ENCODE measurements around the gene PHLPP1. TPM values are rescaled to one million over a fixed set of nuclear protein-coding genes. Genes with fewer than 3 reads are reported as not detected.

The PHLPP1 gene
- total RNA-seq, 2 donors from 2014 or later, result 8.6 to 20.8 TPM

GRCh38 chr18:62777814-62778213 is 62.5 kb downstream of the PHLPP1 start:
- intact Hi-C loops (cut with DNase I), result no loop called here
- Histone ChIP-seq H3K36me3 (replicated peaks in 1 of 2; ENCODE audit: insufficient read depth in 1 of 2, low read depth in 2 of 2) (no peaks in the 10 kb centered on the region), H3K9me3 (no peaks in the 10 kb centered on the region), H3K4me3 (no peak overlapping the region), H3K4me1 (peaks cover 16% of the 10 kb centered on the region), H3K27me3 (no peaks in the 10 kb centered on the region), H3K27ac (no peak overlapping the region)
- WGBS, 2 donors, result 93% methylated on average over 1 of the region's 1 CpG
- no peak for ATAC-seq
- TF ChIP-seq POLR2A (IDR thresholded peaks at IDR 0.05) (no peak), CTCF (IDR thresholded peaks at IDR 0.05) (no peak)
- no peak for DNase-seq

GRCh38 chr18:62778976-62779869 is 63.9 kb downstream of the PHLPP1 start:
- ATAC-seq, result no peak

GRCh38 chr18:62781262-62781661 is 65.9 kb downstream of the PHLPP1 start:
- Histone ChIP-seq H3K27ac (no peak overlapping the region), H3K36me3 (replicated peaks in 1 of 2; ENCODE audit: insufficient read depth in 1 of 2, low read depth in 2 of 2) (no peaks in the 10 kb centered on the region), H3K4me1 (peaks cover 6% of the 10 kb centered on the region), H3K27me3 (no peaks in the 10 kb centered on the region), H3K9me3 (no peaks in the 10 kb centered on the region), H3K4me3 (no peak overlapping the region)
- TF ChIP-seq POLR2A (IDR thresholded peaks at IDR 0.05) (no peak), CTCF (IDR thresholded peaks at IDR 0.05) (no peak)
- ATAC-seq (no peak), DNase-seq (no peak)
- intact Hi-C loops (cut with DNase I), result no loop called here
- WGBS, 2 donors, result 75 to 81% methylated on average over 3 of the region's 3 CpGs

More at GRCh38 chr18:62778976-62779869, 63.9 kb downstream of the PHLPP1 start:
- Histone ChIP-seq H3K36me3 (replicated peaks in 1 of 2; ENCODE audit: insufficient read depth in 1 of 2, low read depth in 2 of 2) (no peaks in the 10 kb centered on the region), H3K4me3 (no peak overlapping the region), H3K4me1 (peaks cover 3% of the 10 kb centered on the region), H3K9me3 (no peaks in the 10 kb centered on the region), H3K27ac (no peak overlapping the region), H3K27me3 (no peaks in the 10 kb centered on the region)
- WGBS, 2 donors, result 81 to 83% methylated on average over 6 of the region's 6 CpGs
- TF ChIP-seq POLR2A (IDR thresholded peaks at IDR 0.05) (no peak), CTCF (IDR thresholded peaks at IDR 0.05) (no peak)
- intact Hi-C loops (cut with DNase I), result no loop called here
- DNase-seq, result no peak

GRCh38 chr18:62781893-62782292 is 66.6 kb downstream of the PHLPP1 start:
- 68 to 88% methylated on average over 2 of the region's 2 CpGs for WGBS, 2 donors
- Histone ChIP-seq H3K27ac (no peak overlapping the region), H3K9me3 (no peaks in the 10 kb centered on the region), H3K36me3 (replicated peaks in 1 of 2; ENCODE audit: insufficient read depth in 1 of 2, low read depth in 2 of 2) (no peaks in the 10 kb centered on the region), H3K4me1 (peaks cover 9% of the 10 kb centered on the region), H3K4me3 (no peak overlapping the region), H3K27me3 (no peaks in the 10 kb centered on the region)
- ATAC-seq (no peak), DNase-seq (peak in 1 of 4 donors; percentile 7)
- intact Hi-C loops (cut with DNase I), result no loop called here
- no peak for TF ChIP-seq POLR2A (IDR thresholded peaks at IDR 0.05)
- no peak for TF ChIP-seq CTCF (IDR thresholded peaks at IDR 0.05)
